ENCODE measurements around the gene NAA35.

The NAA35 gene

DNA sequence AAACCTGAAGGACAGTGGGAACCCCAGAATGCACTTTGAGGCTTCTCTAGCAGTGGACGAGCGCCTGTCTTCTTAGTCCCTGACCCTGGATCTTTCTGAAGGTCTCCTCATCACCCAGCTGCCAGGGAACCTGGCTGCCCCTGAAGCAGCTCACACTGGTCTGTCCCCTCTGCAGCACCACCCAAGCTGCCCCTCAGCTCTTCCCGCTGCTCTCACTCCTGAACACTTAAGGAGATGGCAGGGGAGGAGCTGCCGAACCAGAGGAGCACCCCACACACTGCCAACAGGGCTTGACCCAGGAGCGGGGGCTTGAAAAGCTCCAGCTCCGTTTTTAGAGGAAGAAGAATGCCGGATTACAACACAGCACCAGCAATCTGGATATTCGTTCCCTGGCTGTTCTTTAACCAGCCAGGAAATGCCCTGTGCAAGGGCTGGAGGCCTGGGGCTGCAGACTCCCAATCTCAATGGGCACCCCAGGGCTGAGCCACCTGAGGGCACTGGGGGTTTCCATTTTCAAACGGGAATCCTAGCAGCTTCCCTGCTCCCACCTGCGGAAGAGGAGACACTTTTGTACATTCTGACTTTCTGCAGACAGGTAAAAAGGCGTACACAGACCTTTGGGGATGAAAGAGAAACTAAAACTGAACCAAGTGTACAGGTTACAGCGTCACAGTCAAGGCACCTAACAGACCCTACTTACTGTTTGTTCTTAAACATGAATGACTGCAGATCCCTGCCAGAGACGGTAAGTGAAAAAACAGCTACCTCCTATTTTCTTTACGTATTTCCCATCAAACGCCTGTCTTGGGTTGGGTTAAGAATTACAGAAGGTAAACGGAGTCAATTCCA lies 122.1 kb downstream of the NAA35 start:
- no peak for DNase-seq (ENCODE audit: low read depth)

DNA sequence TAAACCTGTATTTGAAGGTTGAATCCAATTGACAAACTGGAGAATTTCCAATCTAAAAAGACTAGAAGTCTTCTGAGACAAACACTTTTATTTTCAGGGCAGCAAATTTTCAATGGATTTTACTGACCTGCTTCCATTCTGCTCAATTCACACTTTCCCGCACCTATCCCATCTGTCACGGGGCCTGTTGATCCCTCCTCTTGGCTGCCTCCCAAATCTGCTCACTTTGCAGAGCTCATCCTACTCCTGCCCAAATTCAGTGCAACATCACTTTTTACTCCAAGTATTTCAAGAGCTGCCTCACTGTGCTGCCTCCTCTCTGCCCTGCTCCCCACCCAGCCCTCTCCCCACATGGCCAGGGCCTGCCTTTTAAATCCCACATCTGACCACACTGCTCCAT lies 123.3 kb downstream of the NAA35 start:
- no peak for DNase-seq (ENCODE audit: low read depth)

DNA sequence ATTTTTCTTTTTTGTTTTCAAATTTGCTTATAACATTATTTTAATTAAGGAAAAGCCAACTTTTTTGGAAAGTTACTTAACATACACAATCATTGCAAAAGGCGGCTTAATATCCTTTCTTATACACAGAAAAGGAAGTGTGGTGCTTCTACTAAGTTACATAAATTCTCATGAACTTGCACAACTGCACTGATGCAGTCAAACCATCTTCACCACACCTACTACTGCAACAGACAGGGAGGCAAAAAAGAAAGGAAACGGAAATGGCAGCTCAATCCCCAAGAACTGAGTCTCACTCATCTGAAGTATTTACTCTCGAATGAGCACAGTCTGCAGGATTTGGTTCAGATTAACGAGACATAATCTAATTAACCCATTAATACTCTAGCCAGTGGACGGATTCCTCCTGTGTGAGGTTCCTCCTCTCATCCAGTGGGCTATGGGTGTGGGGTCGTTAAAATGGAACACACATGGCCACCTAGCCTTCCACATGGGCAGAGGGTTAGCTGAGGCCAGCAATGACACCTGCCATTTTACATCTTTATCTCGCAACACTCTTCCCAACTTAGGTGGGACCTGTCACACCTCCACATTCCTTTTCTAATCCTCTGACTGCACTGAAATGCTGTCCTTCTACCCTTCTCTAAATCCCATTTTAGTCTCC lies 128.4 kb downstream of the NAA35 start:
- no peak for DNase-seq (ENCODE audit: low read depth)
